Kidney (tissue), 14 donors: ENCODE results near the gene GPR171. TPM values are rescaled to one million over a fixed set of nuclear protein-coding genes. Genes with fewer than 3 reads are reported as not detected.

Experiments
- DNase-seq, 5 donors: peaks; one replicate each; pipeline ENCODE4 v3.0.0-alpha.2; 2013 to 2020
- FAIRE-seq: peaks from 2 replicates; lab custom pipeline; 2012; peaks lifted over from hg19 to GRCh38; lab: Jason Lieb, UNC
- H3K27ac ChIP-seq, 2 donors: one replicate each; pipeline ENCODE4 v1.7.0; 2013; ENCODE audit warnings: low read depth in 2 of 2, low read length in 2 of 2, inconsistent platforms in 1 of 2
- H3K27me3 ChIP-seq: one replicate; pipeline ENCODE4 v1.7.1; 2013; ENCODE audit warnings: low read length, inconsistent platforms; ENCODE audit not compliant: control insufficient read depth, insufficient read depth
- H3K36me3 ChIP-seq, 3 donors: one replicate each; pipeline versions ENCODE4 v1.7.0 to v1.7.1; 2013; ENCODE audit warnings: low read length in 3 of 3, control low read depth in 1 of 3, inconsistent platforms in 1 of 3; ENCODE audit not compliant: insufficient read depth in 3 of 3, control insufficient read depth in 2 of 3
- H3K4me1 ChIP-seq, 3 donors: one replicate each; pipeline versions ENCODE4 v1.7.0 to v1.7.1; 2013; ENCODE audit warnings: low read length in 3 of 3, inconsistent platforms in 1 of 3, low read depth in 1 of 3; ENCODE audit not compliant: control insufficient read depth in 2 of 3, insufficient read depth in 2 of 3
- H3K4me3 ChIP-seq, 3 donors: one replicate each; pipeline versions ENCODE4 v1.7.0 to v1.8.1; 2013; ENCODE audit warnings: low read length in 3 of 3, control low read depth in 1 of 3, inconsistent platforms in 1 of 3
- H3K9ac ChIP-seq, 3 donors: one replicate each; pipeline versions ENCODE4 v1.7.0 to v1.7.1; 2013; ENCODE audit warnings: low read length in 3 of 3, control low read depth in 1 of 3, inconsistent platforms in 1 of 3
- H3K9me3 ChIP-seq, 3 donors: one replicate each; pipeline versions ENCODE4 v1.7.0 to v1.7.1; 2013; ENCODE audit warnings: low read length in 3 of 3, control low read depth in 1 of 3, inconsistent platforms in 1 of 3; ENCODE audit not compliant: control insufficient read depth in 2 of 3, insufficient read depth in 1 of 3
- CTCF ChIP-seq: IDR thresholded peaks from 3 replicates; pipeline ENCODE4 v1.5.1; 2012; ENCODE audit warnings: mild to moderate bottlenecking, moderate library complexity, borderline replicate concordance; ENCODE audit not compliant: insufficient read depth; ENCODE audit errors: extremely low read depth
- intact Hi-C: fragments of 100-400 bp; cut with DNase I; formaldehyde crosslinking; loops from one replicate; pipeline ENCODE4 v1.11.1; 2022
- polyA plus RNA-seq: library from polyadenylated mRNA; stranded (reverse); fragments of 350-450 nt; fragmentation: Illumina TruSeq; extraction: RNeasy Lipid Tissue Mini Kit (QIAGEN cat#74804); gene quantifications from one replicate; pipeline ENCODE4 v1.2.3, GENCODE V29; 2014; ENCODE audit warnings: low read depth, low replicate concordance; ENCODE audit not compliant: insufficient read depth
- total RNA-seq: library from RNA; stranded (reverse); fragmentation: NEBNext Ultra II Directional; extraction: Animal tissue kit (Norgen Biotek cat#: 25700); gene quantifications from one replicate; pipeline ENCODE4 v1.2.1, GENCODE V29; 2021
- donor health status: control.
- donor health status: control.
- donor health status: control.
- donor health status: control.
- donor health status: control.
- donor health status: DM: yes; HTN: yes; CAD: no.
- donor health status: Normal renal cell carcinoma (clear cell type).

The GPR171 gene
- total and polyA plus RNA-seq, 2 donors from 2014 or later = 0.47 to 4.9 TPM

- no peak overlapping the region for H3K27ac ChIP-seq
- DNase-seq (no peak), FAIRE-seq (no peak)
- no peak overlapping the region for H3K4me3 ChIP-seq
- H3K9ac ChIP-seq = no peak overlapping the region
- no peaks in the 10 kb centered on the region for H3K36me3 ChIP-seq
- no peaks in the 10 kb centered on the region for H3K9me3 ChIP-seq
- H3K4me1 ChIP-seq = no peaks in the 10 kb centered on the region
- intact Hi-C loops = no loop called here
- no peak for TF ChIP-seq CTCF
- no peaks in the 10 kb centered on the region for H3K27me3 ChIP-seq
Measured at GRCh38 chr3:151204530-151205402, 1.8 kb upstream of the GPR171 start.

- no peak for TF ChIP-seq CTCF
- H3K4me1 ChIP-seq = no peaks in the 10 kb centered on the region
- no peaks in the 10 kb centered on the region for H3K36me3 ChIP-seq
- H3K9me3 ChIP-seq = no peaks in the 10 kb centered on the region
- DNase-seq (no peak), FAIRE-seq (no peak)
- intact Hi-C loops = no loop called here
- H3K4me3 ChIP-seq = no peak overlapping the region
- no peaks in the 10 kb centered on the region for H3K27me3 ChIP-seq
- no peak overlapping the region for H3K9ac ChIP-seq
- H3K27ac ChIP-seq = no peak overlapping the region
Measured at GRCh38 chr3:151201051-151201730, 1.8 kb downstream of the GPR171 start.

GRCh38 chr3:151200586-151200985, 2.4 kb downstream of the GPR171 start:
- TF ChIP-seq CTCF = no peak
- Histone ChIP-seq H3K27me3 (no peaks in the 10 kb centered on the region), H3K9me3 (no peaks in the 10 kb centered on the region), H3K36me3 (no peaks in the 10 kb centered on the region), H3K27ac (no peak overlapping the region), H3K9ac (no peak overlapping the region), H3K4me1 (no peaks in the 10 kb centered on the region), H3K4me3 (no peak overlapping the region)
- no peak for FAIRE-seq
- DNase-seq = no peak
- intact Hi-C loops = no loop called here
